VCaP (cell line): ENCODE data around the gene RBM28.
A peak's percentile ranks its signal among the peaks of the same experiment; 100 is the strongest.

Experiments used
- H3K27ac ChIP-seq: fragments of 450-650 bp; 2 replicates; pipeline ENCODE4 v1.5.1; 2017
- CTCF ChIP-seq: fragments of 450-650 bp; conservative IDR thresholded peaks from 2 replicates; pipeline ENCODE4 v1.5.1; 2017; ENCODE audit warnings: mild to moderate bottlenecking, moderate library complexity

The RBM28 gene

GRCh38 chr7:128344431-128344774 lies 695 bp upstream of the RBM28 start:
- no peak for TF ChIP-seq CTCF
- H3K27ac ChIP-seq, result peak overlapping the region; percentile 87

GRCh38 chr7:128341733-128342132 lies 2.0 kb downstream of the RBM28 start:
- no peak overlapping the region for H3K27ac ChIP-seq
- TF ChIP-seq CTCF, result no peak

GRCh38 chr7:128335730-128336129 lies 8.0 kb downstream of the RBM28 start:
- TF ChIP-seq CTCF, result no peak

GRCh38 chr7:128324368-128324680 lies 19.4 kb downstream of the RBM28 start:
- H3K27ac ChIP-seq, result no peak overlapping the region
- no peak for TF ChIP-seq CTCF

More at GRCh38 chr7:128335730-128336129, 8.0 kb downstream of the RBM28 start:
- no peak overlapping the region for H3K27ac ChIP-seq

- H3K27ac ChIP-seq, result no peak overlapping the region
- TF ChIP-seq CTCF, result no peak
Observed at GRCh38 chr7:128323459-128324367, 20.0 kb downstream of the RBM28 start.

- no peak for TF ChIP-seq CTCF
- H3K27ac ChIP-seq, result no peak overlapping the region
Observed at GRCh38 chr7:128323040-128323439, 20.7 kb downstream of the RBM28 start.

- no peak overlapping the region for H3K27ac ChIP-seq
Observed at GRCh38 chr7:128322040-128322643, 21.6 kb downstream of the RBM28 start.

More at GRCh38 chr7:128322040-128322643, 21.6 kb downstream of the RBM28 start:
- peak; percentile 85 for TF ChIP-seq CTCF
